NB4 (cell line): ENCODE measurements around the gene GLT8D2.

Source experiments
- DNase-seq: peaks from one replicate; pipeline ENCODE4 v3.0.0; 2010; ENCODE audit warnings: low read depth
- H3K4me3 ChIP-seq: one replicate; pipeline ENCODE4 v1.5.1; 2011; ENCODE audit warnings: mild to moderate bottlenecking, low read depth, low read length, moderate library complexity
- MYC ChIP-seq: IDR thresholded peaks from 2 replicates; pipeline ENCODE4 v1.6.1; 2011; ENCODE audit warnings: low read depth, low read length
- POLR2A ChIP-seq: IDR thresholded peaks from 2 replicates; pipeline ENCODE4 v1.6.1; 2011; ENCODE audit warnings: mild to moderate bottlenecking; ENCODE audit not compliant: insufficient read length; ENCODE audit errors: extremely low read depth
- TF ChIP-seq, protein P1 (sequence below): IDR thresholded peaks from 2 replicates; pipeline ENCODE4 v1.6.1; 2011; ENCODE audit warnings: low read depth, low read length
- TF ChIP-seq, protein P2 (sequence below): IDR thresholded peaks from one replicate; pipeline ENCODE4 v1.5.1; 2012; ENCODE audit warnings: low read depth, low read length

Gene GLT8D2

GRCh38 chr12:104000807-104001434 is 49.1 kb downstream of the GLT8D2 start:
- no peak for DNase-seq
- H3K4me3 ChIP-seq: no peak overlapping the region
- TF ChIP-seq, protein P1, sequence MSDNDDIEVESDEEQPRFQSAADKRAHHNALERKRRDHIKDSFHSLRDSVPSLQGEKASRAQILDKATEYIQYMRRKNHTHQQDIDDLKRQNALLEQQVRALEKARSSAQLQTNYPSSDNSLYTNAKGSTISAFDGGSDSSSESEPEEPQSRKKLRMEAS: no peak
- TF ChIP-seq MYC (no peak), POLR2A (no peak)
- TF ChIP-seq, protein P2, sequence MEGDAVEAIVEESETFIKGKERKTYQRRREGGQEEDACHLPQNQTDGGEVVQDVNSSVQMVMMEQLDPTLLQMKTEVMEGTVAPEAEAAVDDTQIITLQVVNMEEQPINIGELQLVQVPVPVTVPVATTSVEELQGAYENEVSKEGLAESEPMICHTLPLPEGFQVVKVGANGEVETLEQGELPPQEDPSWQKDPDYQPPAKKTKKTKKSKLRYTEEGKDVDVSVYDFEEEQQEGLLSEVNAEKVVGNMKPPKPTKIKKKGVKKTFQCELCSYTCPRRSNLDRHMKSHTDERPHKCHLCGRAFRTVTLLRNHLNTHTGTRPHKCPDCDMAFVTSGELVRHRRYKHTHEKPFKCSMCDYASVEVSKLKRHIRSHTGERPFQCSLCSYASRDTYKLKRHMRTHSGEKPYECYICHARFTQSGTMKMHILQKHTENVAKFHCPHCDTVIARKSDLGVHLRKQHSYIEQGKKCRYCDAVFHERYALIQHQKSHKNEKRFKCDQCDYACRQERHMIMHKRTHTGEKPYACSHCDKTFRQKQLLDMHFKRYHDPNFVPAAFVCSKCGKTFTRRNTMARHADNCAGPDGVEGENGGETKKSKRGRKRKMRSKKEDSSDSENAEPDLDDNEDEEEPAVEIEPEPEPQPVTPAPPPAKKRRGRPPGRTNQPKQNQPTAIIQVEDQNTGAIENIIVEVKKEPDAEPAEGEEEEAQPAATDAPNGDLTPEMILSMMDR: no peak

DNA sequence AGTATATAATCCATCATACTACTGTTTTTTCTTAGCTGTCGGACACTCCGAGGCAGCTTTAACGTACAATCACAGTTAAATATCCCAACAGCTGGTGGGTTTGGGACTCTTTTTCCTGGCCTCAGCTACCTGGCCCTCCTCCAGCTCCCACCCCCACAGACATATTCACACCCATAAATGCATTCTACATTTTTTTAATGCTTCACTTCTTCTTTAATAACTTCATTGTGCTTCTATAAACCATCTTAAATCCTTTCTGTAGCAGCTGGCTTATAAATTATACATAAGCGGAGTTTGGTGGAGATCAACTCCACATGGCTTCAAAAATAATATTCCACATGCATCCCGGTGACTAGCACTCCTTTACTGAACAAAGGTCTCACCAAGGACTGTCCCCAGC is 51.0 kb downstream of the GLT8D2 start:
- DNase-seq: no peak
- no peak overlapping the region for H3K4me3 ChIP-seq
- TF ChIP-seq MYC (no peak), POLR2A (no peak)
- TF ChIP-seq, protein P1: no peak
- TF ChIP-seq, protein P2: no peak

DNA sequence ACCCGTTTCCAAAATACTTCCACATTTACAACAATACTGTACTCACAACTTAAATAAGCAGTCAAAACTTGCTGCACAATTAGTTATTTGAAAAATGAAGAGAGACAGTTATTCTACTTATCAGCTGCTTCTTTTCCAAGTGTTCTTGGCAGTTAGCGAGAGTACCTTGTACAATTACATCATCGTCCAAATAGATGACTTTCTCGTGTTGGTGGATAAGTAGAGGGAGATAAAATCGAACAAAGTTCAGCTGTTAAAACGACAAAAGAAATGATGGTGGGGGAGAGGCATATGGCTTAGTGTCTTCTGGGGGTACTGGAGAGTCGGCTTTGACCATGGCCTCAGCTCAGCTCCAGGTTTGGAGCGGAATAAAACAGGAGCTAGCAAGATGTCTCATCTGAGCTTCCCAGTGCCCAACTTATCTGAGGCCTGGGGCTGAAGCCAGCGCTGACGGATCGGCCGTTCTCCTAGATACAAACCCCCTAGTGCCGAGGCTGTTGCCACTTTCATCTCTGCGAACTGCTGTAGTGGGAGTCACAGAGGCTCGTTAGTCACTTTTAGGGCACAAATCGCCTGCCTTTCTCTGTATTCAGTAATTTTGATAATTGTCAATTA is 52.6 kb downstream of the GLT8D2 start:
- DNase-seq: no peak
- no peak overlapping the region for H3K4me3 ChIP-seq
- TF ChIP-seq, protein P1: no peak
- TF ChIP-seq, protein P2: no peak
- no peak for TF ChIP-seq POLR2A
- no peak for TF ChIP-seq MYC

DNA sequence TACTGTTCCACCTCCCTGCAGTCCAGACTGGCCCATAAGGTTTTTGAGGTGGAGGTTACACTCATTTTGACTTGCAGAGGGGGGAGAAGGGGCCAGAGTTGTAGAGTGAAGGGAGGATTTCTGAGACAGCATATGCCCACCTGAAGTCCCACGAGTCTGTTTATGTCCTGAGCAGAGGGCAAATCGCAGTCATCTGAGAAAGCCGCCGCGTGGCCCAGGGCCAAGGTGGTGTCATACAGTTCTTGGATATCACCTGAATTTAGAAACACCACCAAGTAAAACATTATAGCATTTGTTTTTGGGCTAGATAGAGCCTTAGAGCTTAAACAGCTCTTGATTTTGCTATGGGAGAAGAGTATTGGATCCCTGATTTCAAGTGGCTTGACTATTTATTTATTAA is 53.4 kb downstream of the GLT8D2 start:
- TF ChIP-seq, protein P1: no peak
- TF ChIP-seq POLR2A (no peak), MYC (no peak)
- TF ChIP-seq, protein P2: no peak
- DNase-seq: no peak

GRCh38 chr12:103994235-103994634 is 55.8 kb downstream of the GLT8D2 start:
- TF ChIP-seq MYC: no peak
- TF ChIP-seq, protein P2: no peak
- no peak for TF ChIP-seq POLR2A
- TF ChIP-seq, protein P1: no peak
- no peak overlapping the region for H3K4me3 ChIP-seq
- DNase-seq: no peak

More for the DNA sequence above, 53.4 kb downstream of the GLT8D2 start:
- H3K4me3 ChIP-seq: no peak overlapping the region
